Measurements from ENCODE around the gene SF3A2.

- no peak for TF ChIP-seq CTCF (IDR thresholded peaks at IDR 0.05; ENCODE audit: low read depth, low read length, missing input control)
- TF ChIP-seq TAF1 (conservative IDR thresholded peaks at IDR 0.05): no peak
- TF ChIP-seq SP1 (IDR thresholded peaks at IDR 0.05): no peak
- no peak for TF ChIP-seq GABPA (IDR thresholded peaks at IDR 0.05 in 1 of 2, conservative IDR thresholded peaks at IDR 0.05 in 1 of 2)
- no peak for TF ChIP-seq REST (IDR thresholded peaks at IDR 0.05)
- no peak for TF ChIP-seq MAX (IDR thresholded peaks at IDR 0.05)
- TF ChIP-seq RAD21 (IDR thresholded peaks at IDR 0.05): no peak
- TF ChIP-seq NR2F2 (IDR thresholded peaks at IDR 0.05): no peak
- TF ChIP-seq EGR1 (IDR thresholded peaks at IDR 0.05; ENCODE audit: low read depth in 2 of 2): no peak
- TF ChIP-seq JUND (IDR thresholded peaks at IDR 0.05): no peak
- TF ChIP-seq HNF4A (conservative IDR thresholded peaks at IDR 0.05): no peak
Observed at GRCh38 chr19:2247433-2248101, 10.9 kb downstream of the SF3A2 start.
